Rectal smooth muscle tissue (tissue), 1 donor: ENCODE results near the gene PNMA6A.
"Not testable (repeated sequence)": the region's sequence is repeated elsewhere in the genome, so short reads cannot be mapped to it uniquely, and the experiment has no call there.

Experiments used
- H3K27ac ChIP-seq: one replicate; pipeline ENCODE4 v1.7.0; 2013; ENCODE audit warnings: low read depth, low read length, inconsistent platforms
- H3K27me3 ChIP-seq: one replicate; pipeline ENCODE4 v1.7.0; 2013; ENCODE audit warnings: low read length; ENCODE audit not compliant: control insufficient read depth, insufficient read depth
- H3K36me3 ChIP-seq: one replicate; pipeline ENCODE4 v1.7.0; 2013; ENCODE audit warnings: low read length; ENCODE audit not compliant: control insufficient read depth, insufficient read depth
- H3K4me1 ChIP-seq: one replicate; pipeline ENCODE4 v1.7.0; 2013; ENCODE audit warnings: low read length; ENCODE audit not compliant: control insufficient read depth, insufficient read depth
- H3K4me3 ChIP-seq: one replicate; pipeline ENCODE4 v1.7.0; 2013; ENCODE audit warnings: low read length
- H3K9ac ChIP-seq: one replicate; pipeline ENCODE4 v1.7.0; 2013; ENCODE audit warnings: low read length

Gene PNMA6A

GRCh38 chrX:153059191-153060094 is 12.8 kb upstream of the PNMA6A start:
- H3K9ac ChIP-seq, result no peak overlapping the region
- H3K4me1 ChIP-seq, result no peaks in the 10 kb centered on the region
- H3K4me3 ChIP-seq, result no peak overlapping the region
- H3K27me3 ChIP-seq, result peaks cover 14% of the 10 kb centered on the region
- H3K36me3 ChIP-seq, result no peaks in the 10 kb centered on the region
- H3K27ac ChIP-seq, result no peak overlapping the region

DNA sequence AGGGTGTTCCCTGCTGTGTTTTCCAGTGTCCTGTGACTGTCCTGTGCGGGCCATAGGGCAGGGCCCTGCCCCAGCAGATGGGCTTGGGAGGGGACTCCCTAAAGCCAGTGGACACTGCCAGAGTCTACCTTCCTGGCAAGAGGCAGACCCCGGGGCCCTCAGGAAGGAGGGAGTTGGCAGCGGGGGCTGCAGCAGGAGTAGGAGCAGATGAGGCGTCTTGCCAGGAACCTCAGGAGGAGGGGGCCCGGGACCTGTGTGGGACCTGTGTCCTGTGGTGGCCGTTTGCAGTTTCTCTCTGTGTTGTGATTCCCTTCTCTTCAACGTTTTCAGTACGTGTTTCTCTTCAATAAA is 12.2 kb upstream of the PNMA6A start:
- Histone ChIP-seq H3K4me3 (no peak overlapping the region), H3K4me1 (no peaks in the 10 kb centered on the region), H3K27ac (no peak overlapping the region), H3K9ac (no peak overlapping the region), H3K36me3 (no peaks in the 10 kb centered on the region), H3K27me3 (peaks cover 14% of the 10 kb centered on the region)

- Histone ChIP-seq H3K36me3 (no peaks in the 10 kb centered on the region), H3K4me3 (no peak overlapping the region), H3K9ac (no peak overlapping the region), H3K27ac (no peak overlapping the region), H3K4me1 (no peaks in the 10 kb centered on the region), H3K27me3 (peaks cover 14% of the 10 kb centered on the region)
Observed at GRCh38 chrX:153061732-153062131, 10.5 kb upstream of the PNMA6A start.

- no peak overlapping the region for H3K27ac ChIP-seq
- H3K36me3 ChIP-seq, result no peaks in the 10 kb centered on the region
- H3K4me3 ChIP-seq, result no peak overlapping the region
Observed at GRCh38 chrX:153063315-153063714, 8.9 kb upstream of the PNMA6A start.

GRCh38 chrX:153064061-153064460 is 8.2 kb upstream of the PNMA6A start:
- Histone ChIP-seq H3K27me3 (no peaks in the 10 kb centered on the region), H3K36me3 (no peaks in the 10 kb centered on the region), H3K27ac (no peak overlapping the region), H3K9ac (no peak overlapping the region), H3K4me3 (no peak overlapping the region), H3K4me1 (no peaks in the 10 kb centered on the region)

More at GRCh38 chrX:153063315-153063714, 8.9 kb upstream of the PNMA6A start:
- Histone ChIP-seq H3K4me1 (no peaks in the 10 kb centered on the region), H3K27me3 (peaks cover 2% of the 10 kb centered on the region), H3K9ac (no peak overlapping the region)

DNA sequence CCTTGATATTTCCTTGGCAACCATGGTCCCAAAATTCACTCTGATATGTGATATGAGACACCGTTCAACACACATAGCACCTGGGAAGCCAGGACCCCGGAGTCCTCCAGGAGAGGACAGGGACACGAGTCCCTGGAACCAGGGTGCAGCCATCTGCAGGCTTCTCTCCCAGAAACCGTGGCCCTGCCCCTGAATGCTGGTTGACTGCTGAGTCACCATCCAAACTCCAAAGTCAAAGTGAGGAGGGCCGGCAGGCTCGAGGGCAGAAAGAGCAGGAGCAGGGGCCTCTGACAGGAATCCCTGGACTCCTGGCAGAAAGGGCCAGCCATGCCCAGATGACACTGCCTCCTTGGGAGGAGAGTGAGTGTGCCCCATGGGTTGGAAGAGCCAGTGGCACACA is 6.9 kb upstream of the PNMA6A start:
- Histone ChIP-seq H3K9ac (no peak overlapping the region), H3K27me3 (no peaks in the 10 kb centered on the region), H3K4me3 (no peak overlapping the region), H3K27ac (no peak overlapping the region), H3K36me3 (no peaks in the 10 kb centered on the region), H3K4me1 (no peaks in the 10 kb centered on the region)

GRCh38 chrX:153066402-153066801 is 5.9 kb upstream of the PNMA6A start:
- not testable (repeated sequence) for H3K4me3 ChIP-seq, H3K9ac ChIP-seq, H3K27me3 ChIP-seq, H3K4me1 ChIP-seq, H3K36me3 ChIP-seq, H3K27ac ChIP-seq

- not testable (repeated sequence) for H3K27me3 ChIP-seq, H3K4me1 ChIP-seq, H3K27ac ChIP-seq, H3K4me3 ChIP-seq, H3K9ac ChIP-seq, H3K36me3 ChIP-seq
Observed at GRCh38 chrX:153073331-153073730, 1.1 kb downstream of the PNMA6A start.

- Histone ChIP-seq H3K9ac (no peak overlapping the region), H3K27ac (no peak overlapping the region), H3K36me3 (no peaks in the 10 kb centered on the region), H3K27me3 (no peaks in the 10 kb centered on the region), H3K4me3 (no peak overlapping the region), H3K4me1 (no peaks in the 10 kb centered on the region)
Observed at GRCh38 chrX:153074262-153074899, 2.1 kb downstream of the PNMA6A start.

DNA sequence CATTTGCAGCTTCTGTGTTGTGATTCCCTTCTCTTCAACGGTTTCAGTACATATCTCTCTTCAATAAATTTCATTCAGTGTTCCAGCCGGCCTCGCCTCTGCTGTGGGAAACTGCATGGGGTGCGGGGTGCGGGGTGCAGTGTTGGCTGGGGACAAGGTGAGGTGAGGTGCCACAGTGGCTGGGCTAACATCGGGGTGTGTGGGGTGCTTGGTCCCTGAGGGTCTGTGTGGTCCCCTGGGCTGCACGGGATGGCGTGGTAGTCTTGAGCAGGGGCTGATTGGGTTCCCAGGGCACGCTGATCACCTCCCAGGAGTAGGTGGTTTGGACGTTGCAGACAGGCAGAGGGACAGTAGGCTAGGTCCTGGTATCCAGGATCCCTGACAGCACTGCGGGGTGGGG is 2.7 kb downstream of the PNMA6A start:
- no peaks in the 10 kb centered on the region for H3K36me3 ChIP-seq
- H3K9ac ChIP-seq, result no peak overlapping the region
- no peak overlapping the region for H3K27ac ChIP-seq
- no peaks in the 10 kb centered on the region for H3K27me3 ChIP-seq
- no peaks in the 10 kb centered on the region for H3K4me1 ChIP-seq
- no peak overlapping the region for H3K4me3 ChIP-seq

DNA sequence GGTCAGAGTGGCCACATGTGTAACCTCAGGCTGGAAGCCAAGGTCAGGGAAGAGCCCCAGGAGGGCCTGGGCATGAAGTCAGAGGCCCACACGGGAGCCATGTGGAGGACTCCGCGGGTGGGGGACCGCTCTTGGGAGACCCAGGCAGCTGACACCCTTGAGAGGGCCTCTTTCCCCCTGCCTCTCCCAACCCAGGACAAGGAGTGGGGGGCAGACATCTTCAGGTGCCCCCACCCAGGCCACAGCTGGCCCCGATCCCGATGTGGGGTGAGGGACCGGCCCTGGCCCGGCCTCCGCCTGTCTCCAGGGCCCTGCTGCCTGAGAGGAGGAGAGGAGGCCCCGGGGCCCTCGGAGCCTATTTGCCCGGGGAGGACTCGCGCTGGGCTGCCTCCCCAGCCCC is 3.1 kb downstream of the PNMA6A start:
- Histone ChIP-seq H3K36me3 (no peaks in the 10 kb centered on the region), H3K9ac (no peak overlapping the region), H3K4me1 (no peaks in the 10 kb centered on the region), H3K27ac (no peak overlapping the region), H3K4me3 (no peak overlapping the region), H3K27me3 (no peaks in the 10 kb centered on the region)

GRCh38 chrX:153077437-153078135 is 5.3 kb downstream of the PNMA6A start:
- not testable (repeated sequence) for H3K9ac ChIP-seq, H3K27ac ChIP-seq, H3K4me3 ChIP-seq, H3K36me3 ChIP-seq, H3K4me1 ChIP-seq, H3K27me3 ChIP-seq
